Adipose tissue (tissue), 3 donors: ENCODE data around the gene RABL6. TPM values are rescaled to one million over a fixed set of nuclear protein-coding genes. Genes with fewer than 3 reads are reported as not detected.
A peak's percentile ranks its signal among the peaks of the same experiment; 100 is the strongest.
"Not testable (repeated sequence)": the region's sequence is repeated elsewhere in the genome, so short reads cannot be mapped to it uniquely, and the experiment has no call there.

Experiments
- H3K27ac ChIP-seq: one replicate; pipeline ENCODE4 v1.5.1; 2013; ENCODE audit warnings: low read depth, low read length
- WGBS, 3 donors: extraction: QIAGEN DNeasy Blood & Tissue Kit; methylation state at CpG; one replicate each; pipeline ENCODE4 v1.1.7; 2013; 5-methylcytosine and 5-hydroxymethylcytosine counted together
- polyA plus RNA-seq, 3 donors: library from polyadenylated mRNA; stranded (reverse); fragments of 200-250 nt; gene quantifications; one replicate each; pipeline ENCODE4 v1.2.3, GENCODE V29; 2013
- donor health status: healthy with polysubstance abuse.
- donor health status: Bipolar disorder and iron deficiency.
- donor health status: healthy.

RABL6 gene
- polyA plus RNA-seq, 3 donors = 51.5 to 55.7 (median 54.4) TPM

DNA sequence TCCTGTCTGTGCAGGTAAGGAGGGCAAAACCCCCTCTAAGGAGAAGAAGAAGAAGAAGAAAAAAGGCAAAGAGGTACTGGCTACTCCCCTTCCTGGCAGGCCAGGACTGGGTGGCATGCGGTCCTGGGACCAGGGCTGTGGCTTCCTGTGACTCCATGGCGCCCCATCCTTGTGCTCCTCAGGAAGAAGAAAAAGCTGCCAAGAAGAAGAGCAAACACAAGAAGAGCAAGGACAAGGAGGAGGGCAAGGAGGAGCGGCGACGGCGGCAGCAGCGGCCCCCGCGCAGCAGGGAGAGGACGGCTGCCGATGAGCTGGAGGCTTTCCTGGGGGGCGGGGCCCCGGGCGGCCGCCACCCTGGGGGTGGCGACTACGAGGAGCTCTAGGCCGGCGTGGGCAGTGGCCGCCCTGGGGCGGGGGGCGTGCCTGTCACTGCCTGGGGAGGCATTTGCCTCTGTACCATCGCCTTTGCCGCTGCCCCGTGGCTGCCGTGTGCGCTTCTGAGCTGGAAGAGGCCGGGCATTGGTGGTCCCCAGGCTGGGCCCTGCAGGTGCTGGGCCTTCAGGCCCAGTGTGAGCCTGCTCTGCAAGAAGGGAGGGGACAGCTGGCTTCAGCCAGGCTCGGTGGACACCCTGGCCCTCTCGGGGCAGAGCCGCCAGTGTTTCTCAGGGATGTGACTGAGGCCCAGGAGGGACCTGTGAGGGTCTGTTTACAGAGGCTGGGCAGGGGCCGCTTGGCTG, 32.6 kb downstream of the RABL6 start:
- WGBS, 3 donors = 59 to 78% (median 75%) methylated on average over 31 to 32 of the region's 32 CpGs
- no peak overlapping the region for H3K27ac ChIP-seq

DNA sequence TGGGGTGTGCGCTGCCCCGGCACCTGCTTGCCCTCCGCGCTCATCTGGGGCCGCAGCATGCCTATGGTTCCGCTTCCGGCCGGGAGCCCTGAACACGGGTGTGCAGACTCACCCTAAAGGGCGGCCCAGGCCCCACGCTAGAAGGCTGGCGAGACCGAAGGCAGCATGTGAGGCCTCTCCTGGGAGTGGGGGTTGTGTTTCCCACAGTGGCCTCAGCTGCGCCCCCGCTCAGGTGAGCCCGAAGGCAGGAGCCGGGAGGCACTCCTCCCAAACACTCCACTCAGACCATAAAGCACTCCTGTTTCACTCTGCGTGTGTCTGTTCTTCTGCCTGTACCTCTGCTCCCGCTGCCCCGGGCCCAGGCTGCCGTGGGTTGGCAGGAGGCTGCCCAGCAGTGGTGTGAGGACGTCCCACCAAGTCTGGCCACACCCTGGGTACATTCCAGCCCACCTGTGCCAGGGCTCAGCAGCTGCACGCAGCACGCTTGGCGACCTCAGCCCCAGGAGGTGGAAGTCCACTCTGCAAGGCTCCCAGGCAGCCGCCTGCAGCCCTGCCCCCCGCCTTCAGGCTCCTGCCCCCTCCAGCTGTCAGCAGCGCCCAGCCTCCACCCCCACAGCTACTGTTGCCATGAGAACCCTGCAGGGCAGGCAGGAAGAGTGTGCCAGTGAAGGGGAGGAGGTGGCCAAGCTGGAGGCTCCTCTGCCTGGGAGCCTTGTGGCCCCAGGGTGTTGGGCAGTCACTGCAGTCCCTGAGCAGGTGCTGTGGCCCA, 33.3 kb downstream of the RABL6 start:
- WGBS, 3 donors = 28 to 78% (median 74%) methylated on average over 27 to 28 of the region's 28 CpGs
- H3K27ac ChIP-seq = no peak overlapping the region

DNA sequence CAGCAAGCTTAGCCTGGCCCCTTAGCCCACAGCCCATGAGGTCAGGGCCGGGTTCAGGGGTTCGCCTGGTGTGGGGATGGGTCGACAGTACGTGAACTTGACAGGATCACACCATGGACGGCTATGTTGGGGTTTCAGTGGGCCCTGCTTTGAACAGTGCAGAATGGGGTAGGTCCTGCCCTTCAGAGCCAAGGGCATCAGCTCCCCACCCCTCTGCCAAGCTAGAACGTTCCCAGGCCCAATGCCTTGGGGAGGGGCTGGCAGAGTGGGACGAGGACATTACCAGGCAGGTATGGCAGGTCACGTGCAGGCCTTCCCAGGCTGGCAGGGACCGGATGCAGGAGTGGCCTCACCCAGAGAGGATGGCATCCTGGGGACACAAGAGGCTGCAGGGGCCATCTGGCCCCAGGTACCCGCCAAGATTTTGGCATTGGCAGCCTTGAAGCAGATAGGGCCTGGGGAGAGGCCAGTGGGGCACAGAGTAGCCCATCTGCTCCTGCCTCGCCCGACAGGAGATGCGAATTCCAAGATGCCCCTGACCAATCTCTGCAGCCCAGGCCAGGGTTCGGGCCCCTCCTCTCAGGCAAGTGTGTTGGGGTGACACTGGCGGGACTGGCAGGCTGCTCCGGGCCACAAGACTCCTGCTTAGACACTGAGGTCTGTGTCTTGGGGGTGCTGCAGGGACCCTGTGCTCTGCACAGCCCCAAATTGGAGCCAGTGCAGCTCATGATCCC, 34.1 kb downstream of the RABL6 start:
- H3K27ac ChIP-seq = not testable (repeated sequence)
- 27 to 54% (median 49%) methylated on average over 14 to 16 of the region's 16 CpGs for WGBS, 3 donors

DNA sequence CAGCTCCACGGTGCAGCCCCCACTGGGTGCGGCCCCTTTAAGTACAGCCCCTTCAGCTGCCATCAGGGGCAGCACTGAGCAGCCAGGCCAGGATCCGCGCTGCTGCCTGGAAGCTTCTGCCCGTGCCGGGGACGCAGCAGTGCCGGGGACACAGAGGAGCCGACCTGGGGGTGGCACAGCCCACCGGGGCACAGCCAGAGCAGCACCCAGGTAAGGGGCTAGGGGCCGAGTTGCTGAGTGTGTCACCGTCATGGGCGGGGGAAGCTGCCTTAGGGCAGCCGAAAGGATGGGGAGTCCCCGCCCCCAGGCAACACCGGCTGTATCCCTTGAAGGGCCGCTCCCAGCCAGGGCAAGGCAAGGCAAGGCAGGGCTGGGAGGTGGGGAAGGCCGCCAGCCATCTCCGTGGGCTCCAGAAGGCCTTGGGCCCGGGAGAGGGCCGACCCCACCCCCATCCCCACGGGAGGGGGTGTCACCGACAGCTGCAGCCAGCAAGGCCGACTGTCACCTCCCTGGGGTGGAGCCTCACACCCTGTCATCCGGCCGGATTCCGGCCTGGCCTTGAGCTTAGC, 34.7 kb downstream of the RABL6 start, which contains the start of gene AJM1:
Gene AJM1 (plus strand): TSS at position 99 of the 569 bp plus-strand sequence. CDS start 1,937 bp downstream, outside the sequence.
- WGBS, 3 donors = 1 to 2% (median 1%) methylated on average over 22 to 25 of the region's 27 CpGs
- not testable (repeated sequence) for H3K27ac ChIP-seq

DNA sequence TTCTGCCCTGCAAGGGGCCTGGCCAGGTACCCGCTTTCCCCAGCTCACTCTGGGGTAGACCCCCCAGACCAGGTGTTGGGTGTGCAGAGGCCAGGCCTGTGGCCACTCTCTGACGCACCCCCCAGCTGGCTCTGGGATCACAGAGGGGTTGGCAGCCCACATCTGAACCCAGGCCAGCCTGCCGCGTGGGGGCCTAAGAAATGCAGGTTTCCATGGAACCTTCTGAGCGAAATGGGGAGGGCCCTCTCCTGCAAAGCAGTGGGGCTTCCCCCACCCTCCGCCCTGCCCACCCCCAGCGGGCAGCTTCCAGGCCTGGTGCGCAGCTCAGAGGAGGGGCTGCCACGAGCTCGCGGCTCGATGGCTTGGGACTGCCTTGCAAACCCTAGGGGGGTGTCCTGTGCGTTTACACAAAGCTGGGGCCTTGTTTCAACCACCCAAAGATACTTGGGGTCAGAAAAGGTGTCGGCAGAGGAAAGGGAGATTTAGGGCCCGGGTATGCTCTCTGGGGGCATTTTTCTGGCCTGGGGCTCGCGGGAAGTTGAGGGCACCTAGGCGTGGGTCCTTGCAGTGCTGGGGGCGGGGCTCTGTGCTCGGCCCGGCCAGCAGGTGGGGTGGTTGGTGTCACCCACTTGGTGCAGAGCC, 35.5 kb downstream of the RABL6 start:
- WGBS, 3 donors = 15 to 16% (median 15%) methylated on average over 16 to 21 of the region's 21 CpGs
- not testable (repeated sequence) for H3K27ac ChIP-seq

DNA sequence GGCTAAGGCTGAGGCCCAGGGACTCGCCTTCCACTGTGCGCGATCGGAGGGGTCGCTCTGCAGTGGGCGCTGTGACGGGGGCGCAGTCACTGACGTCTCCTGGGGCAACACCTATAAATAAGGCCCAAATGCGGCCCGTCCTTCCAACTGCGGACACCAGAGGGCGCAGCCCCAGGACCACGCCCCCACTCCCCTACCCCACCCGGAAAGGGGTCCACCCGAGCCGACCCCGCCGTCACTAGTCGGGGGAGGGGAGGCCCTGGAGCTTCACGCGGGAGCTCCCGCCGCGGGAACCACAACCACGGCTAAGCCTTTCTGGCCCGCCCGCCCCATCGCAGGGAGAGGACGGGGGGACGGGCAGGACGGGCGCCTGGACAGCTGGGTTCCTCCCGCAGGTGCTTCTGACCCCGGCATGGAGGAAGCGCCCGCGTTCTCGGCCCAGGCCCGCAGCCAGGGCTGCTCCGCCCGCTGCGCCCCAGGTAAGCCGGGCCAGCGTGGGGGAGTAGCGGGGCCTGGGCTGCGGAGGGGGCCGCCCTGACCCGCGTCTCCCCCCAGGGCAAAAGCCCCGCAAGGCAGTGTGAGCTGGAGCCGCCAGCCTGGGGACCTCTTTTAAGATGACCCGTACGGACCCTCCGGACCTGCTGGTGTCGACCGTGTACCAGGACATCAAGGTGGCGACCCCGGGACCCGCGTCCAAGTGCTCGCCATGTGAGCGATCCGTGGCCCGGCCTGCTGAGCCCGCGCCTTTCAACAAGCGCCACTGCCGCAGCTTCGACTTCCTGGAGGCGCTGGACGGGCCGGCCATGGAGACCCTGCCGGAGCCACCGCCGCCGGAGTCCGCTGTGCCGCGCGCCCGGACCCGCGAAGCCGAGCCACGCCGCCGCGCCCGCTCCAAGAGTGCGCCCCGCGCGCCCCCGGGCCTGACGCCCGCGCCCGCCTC, 36.3 kb downstream of the RABL6 start:
- 4 to 24% (median 7%) methylated on average over 64 to 98 of the region's 99 CpGs for WGBS, 3 donors
- H3K27ac ChIP-seq = not testable (repeated sequence)

DNA sequence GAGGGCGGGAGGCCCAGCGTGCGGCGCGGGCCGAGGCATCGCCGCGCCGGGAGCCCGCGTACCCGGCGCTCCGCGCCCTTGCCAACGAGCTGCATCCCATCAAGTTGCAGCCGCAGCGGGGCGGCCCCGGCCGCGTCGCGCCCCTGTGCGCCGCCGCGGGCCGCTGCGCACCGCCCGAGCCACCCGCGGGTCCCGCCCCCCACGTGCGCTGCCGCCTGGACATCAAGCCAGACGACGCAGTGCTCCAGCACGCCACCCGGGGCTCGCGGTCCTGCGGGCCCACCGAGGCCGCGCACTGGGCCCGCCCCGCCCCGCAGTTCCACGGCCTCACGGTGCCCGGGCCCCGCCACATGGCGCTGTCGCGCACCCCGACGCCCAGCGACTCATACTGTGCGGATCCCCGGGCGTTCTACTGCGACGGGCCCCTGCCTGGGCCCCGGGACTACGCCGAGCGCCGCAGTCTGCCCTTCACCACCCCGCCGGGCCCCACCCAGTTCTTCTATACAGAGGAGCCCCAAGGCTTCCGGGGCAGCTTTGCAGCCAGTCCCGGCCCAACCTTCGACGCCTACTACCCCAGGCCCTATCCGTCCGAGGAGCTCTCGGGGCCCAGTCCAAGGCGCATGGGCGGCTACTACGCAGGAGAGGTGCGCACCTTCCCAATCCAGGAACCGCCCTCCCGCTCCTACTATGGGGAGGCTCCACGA, 37.2 kb downstream of the RABL6 start:
- WGBS, 3 donors = 8 to 56% (median 17%) methylated on average over 63 to 88 of the region's 88 CpGs

DNA sequence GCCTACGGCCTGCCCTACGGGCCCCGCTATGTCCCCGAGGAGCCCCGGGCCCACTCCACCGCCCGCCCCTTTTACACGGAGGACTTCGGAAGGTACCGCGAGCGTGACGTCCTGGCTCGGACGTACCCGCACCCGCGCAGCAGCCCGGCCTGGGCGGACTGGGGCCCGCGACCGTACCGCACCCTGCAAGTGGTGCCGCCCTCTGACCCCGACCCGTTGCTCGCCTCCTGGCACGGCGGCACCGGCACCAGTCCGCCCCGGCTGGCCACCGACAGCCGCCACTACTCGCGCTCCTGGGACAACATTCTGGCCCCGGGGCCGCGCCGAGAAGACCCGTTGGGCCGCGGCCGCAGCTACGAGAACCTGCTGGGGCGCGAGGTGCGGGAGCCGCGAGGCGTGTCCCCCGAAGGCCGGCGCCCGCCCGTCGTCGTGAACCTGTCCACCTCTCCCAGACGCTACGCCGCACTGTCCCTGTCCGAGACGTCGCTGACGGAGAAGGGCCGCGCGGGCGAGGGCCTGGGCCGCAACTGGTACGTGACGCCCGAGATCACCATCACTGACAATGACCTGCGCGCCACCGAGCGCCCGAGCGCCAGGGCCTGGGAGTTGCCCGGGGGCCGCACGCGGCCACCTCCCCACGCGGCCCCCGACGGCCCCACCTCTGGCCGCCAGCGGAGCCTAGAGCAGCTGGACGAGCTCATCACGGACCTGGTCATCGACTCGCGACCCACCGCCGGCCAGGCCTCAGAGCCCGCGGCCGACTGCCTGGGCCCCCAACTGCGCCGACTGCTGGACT, 37.9 kb downstream of the RABL6 start:
- no peak overlapping the region for H3K27ac ChIP-seq
- WGBS, 3 donors = 18 to 69% (median 29%) methylated on average over 88 to 102 of the region's 102 CpGs

More for the DNA sequence above, 37.2 kb downstream of the RABL6 start:
- H3K27ac ChIP-seq = no peak overlapping the region

DNA sequence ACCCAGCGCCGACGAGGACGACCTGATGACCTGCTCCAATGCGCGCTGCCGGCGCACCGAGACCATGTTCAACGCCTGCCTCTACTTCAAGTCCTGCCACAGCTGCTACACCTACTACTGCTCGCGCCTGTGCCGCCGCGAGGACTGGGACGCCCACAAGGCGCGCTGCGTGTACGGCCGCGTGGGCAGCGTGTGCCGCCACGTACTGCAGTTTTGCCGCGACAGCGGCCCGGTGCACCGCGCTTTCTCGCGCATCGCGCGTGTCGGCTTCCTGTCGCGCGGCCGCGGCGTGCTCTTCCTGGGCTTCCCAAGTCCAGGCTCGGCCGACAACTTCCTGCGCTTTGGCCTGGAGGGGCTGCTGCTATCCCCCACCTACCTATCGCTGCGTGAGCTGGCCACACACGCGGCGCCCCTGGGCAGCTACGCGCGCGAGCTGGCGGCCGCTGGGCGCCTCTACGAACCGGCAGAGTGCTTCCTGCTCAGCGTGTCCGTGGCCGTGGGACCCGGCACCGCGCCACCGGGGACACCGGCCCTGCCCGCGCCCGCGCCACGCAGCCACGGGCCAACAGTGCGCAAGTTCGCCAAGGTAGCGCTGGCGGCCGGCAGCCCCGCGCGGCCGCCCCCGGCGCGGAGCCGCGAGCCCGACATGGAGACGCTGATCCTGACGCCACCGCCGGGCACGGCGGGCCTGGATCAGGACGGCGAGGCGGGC, 38.8 kb downstream of the RABL6 start:
- no peak overlapping the region for H3K27ac ChIP-seq
- WGBS, 3 donors = 6 to 44% (median 6%) methylated on average over 91 to 98 of the region's 98 CpGs

DNA sequence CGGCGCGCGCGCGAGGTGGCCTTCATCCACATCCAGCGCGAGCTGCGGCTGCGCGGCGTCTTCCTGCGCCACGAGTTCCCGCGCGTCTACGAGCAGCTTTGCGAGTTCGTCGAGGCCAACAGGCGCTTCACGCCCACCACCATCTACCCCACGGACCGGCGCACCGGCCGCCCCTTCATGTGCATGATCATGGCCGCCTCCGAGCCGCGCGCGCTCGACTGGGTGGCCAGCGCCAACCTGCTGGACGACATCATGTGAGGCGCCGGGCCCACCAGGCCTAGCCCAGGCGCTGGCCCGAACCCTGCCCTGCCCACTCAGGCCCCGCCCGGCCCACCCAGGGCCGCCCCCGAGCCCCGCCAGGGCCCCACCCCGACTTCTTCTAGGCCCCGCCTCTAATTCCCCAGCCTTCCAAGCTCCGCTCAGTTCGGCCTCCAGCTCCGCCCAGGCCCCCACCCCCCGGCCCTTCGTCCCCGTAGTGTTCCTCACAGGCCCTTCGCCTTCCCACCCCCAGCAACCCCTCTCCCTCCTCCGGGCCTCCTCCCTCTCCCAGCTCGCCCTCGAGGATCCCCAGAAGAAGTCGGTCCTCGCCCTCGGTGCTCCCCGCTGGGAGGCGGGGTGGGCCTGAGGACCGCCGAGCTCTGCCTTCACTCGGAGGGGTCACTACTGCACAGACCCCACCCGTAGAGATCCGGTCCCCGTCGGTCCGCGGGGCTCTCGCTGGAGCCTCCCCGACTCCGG, 39.5 kb downstream of the RABL6 start:
- no peak overlapping the region for H3K27ac ChIP-seq
- WGBS, 3 donors = 1 to 34% (median 4%) methylated on average over 43 to 74 of the region's 75 CpGs

DNA sequence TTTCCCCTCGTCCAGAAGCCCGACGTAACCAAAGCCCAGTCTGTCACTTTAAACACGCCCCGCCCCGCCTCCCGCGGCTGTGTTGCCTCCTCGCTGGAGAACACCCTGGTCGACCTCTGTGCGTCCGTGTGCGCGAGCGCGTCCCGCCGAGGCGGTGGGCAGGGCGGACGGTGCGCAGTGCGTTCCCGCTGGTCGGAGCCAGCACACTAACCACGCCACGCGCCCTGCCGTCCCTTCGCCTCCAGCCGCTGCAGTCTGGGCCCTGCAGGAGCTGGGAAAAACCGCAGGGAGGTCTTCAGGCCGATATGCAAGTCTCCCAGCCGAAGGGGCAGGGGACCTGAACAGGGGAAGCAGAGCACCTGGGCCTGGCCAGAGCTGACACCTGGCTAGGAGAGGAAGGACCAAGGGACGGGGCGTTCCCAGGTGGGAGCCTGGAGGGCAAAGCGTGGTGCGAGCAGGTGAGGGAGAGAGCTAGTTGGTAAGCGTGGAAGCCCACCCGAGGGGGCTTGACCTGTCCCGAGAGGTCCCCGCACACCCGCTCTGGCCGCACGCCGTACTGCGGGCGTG, 40.2 kb downstream of the RABL6 start:
- no peak overlapping the region for H3K27ac ChIP-seq
- WGBS, 3 donors = 1% methylated on average over 47 to 48 of the region's 48 CpGs

DNA sequence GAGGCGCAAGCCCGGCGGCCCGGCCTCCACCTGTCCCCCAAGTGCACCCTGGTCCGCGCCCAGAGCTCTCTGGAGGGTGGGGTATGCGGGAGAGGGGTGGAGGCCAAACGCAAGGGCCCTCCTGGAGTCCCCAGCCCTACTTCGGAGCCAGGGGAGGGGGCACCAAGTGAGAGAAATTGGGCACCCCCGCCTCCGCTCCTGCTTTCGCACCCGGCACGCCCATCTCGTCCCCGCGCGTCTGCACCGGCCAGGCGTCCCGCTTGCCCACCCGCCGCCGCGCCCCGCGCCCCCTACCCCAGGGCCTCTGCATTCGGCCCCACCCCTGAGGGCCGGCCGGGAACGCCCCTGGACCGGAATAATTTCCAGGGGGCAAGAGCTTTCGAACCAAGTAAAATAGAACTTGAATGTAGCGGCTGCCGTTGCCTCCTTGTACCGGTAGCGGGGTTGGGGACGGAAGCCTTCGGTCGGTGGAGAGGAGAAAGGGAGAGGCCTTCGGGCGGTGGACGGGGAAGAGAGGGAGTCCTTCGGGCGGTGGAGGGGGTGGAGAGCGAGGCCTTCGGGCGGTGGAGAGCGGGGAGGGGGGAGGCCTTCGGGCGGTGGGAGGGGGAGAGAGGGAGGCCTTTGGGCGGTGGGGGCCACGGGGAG, 40.8 kb downstream of the RABL6 start:
- H3K27ac ChIP-seq = peak overlapping the region; percentile 3
- 0 to 1% (median 1%) methylated on average over 43 to 47 of the region's 53 CpGs for WGBS, 3 donors

DNA sequence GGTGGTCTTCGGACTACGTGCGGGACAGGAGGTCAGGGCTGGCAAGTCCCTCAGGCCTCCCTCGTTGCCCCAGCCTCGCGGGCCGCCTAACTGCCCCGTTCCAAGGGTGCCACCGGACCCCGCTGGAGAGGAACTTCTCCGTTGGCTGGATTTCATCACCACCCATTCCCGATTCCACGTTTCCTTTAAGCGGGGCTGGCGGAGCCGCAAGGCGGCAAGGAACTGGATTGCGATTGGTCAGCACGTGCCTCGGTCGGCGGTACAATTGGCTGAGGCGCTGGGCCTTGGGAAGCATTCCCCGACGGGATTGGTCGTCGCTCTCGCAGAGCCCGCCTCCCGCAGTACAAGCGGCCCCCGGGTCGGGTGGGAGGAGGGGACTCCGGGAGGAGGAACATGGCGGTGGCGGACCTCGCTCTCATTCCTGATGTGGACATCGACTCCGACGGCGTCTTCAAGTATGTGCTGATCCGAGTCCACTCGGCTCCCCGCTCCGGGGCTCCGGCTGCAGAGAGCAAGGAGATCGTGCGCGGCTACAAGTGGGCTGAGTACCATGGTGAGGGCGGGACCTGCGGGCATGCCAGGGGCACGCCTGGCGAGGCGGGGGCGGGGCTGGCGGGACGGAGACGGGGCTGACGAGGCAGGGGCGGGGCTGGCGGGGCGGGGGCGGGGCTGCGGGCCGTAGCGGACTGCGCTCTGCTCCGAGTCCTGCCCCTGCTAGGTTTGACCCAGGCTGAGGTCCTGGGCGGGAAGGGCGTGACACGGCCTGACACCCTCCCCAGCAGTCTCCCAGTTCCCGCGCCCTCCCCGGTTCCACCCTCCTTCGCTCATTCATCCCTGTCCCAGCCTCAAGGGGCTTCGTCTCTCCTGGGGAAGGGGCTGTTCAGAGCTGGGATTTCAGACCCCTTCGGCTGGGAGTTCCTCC, 41.6 kb downstream of the RABL6 start, which contains the start of gene PHPT1:
Gene PHPT1 (plus strand): TSS at position 372 of the 922 bp plus-strand sequence. CDS start 22 bp downstream, at position 394.
- H3K27ac ChIP-seq = peak within 1 kb of the TSS; percentile 73
- WGBS, 3 donors = 0 to 1% (median 0%) methylated on average over 67 to 77 of the region's 77 CpGs
